ENCODE measurements around the gene ANKRD23.

The ANKRD23 gene

DNA sequence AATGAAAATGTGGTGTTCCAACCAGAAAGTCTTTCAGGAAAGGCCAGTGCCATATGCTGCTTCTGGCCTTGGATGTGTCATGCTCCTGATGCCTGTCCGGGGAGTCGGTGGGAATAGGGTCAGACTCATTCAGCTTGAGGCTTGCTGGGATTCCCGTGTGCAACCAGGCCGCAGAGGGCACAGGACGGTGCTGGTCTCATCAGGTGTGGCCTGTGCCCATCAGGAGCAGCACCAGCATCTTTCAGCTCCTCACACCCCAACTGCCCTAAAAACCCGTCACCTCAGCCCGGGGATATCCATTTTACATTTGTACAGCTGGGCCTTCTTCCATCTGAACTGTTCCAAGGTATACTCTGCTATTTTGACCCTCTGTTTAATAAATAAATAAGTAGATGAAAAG, 41.1 kb downstream of the ANKRD23 start:
- no peak overlapping the region for H3K4me3 ChIP-seq (ENCODE audit: low read depth, low read length)
- no peak for DNase-seq (ENCODE audit: low read depth)
- TF ChIP-seq POLR2A (IDR thresholded peaks at IDR 0.05; ENCODE audit: extremely low read depth, insufficient read length) (no peak), MYC (IDR thresholded peaks at IDR 0.05; ENCODE audit: low read depth, low read length) (no peak), MAX (IDR thresholded peaks at IDR 0.05; ENCODE audit: low read depth, low read length) (no peak)
- TF ChIP-seq, protein P1, sequence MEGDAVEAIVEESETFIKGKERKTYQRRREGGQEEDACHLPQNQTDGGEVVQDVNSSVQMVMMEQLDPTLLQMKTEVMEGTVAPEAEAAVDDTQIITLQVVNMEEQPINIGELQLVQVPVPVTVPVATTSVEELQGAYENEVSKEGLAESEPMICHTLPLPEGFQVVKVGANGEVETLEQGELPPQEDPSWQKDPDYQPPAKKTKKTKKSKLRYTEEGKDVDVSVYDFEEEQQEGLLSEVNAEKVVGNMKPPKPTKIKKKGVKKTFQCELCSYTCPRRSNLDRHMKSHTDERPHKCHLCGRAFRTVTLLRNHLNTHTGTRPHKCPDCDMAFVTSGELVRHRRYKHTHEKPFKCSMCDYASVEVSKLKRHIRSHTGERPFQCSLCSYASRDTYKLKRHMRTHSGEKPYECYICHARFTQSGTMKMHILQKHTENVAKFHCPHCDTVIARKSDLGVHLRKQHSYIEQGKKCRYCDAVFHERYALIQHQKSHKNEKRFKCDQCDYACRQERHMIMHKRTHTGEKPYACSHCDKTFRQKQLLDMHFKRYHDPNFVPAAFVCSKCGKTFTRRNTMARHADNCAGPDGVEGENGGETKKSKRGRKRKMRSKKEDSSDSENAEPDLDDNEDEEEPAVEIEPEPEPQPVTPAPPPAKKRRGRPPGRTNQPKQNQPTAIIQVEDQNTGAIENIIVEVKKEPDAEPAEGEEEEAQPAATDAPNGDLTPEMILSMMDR (IDR thresholded peaks at IDR 0.05; ENCODE audit: low read depth, low read length), result no peak

DNA sequence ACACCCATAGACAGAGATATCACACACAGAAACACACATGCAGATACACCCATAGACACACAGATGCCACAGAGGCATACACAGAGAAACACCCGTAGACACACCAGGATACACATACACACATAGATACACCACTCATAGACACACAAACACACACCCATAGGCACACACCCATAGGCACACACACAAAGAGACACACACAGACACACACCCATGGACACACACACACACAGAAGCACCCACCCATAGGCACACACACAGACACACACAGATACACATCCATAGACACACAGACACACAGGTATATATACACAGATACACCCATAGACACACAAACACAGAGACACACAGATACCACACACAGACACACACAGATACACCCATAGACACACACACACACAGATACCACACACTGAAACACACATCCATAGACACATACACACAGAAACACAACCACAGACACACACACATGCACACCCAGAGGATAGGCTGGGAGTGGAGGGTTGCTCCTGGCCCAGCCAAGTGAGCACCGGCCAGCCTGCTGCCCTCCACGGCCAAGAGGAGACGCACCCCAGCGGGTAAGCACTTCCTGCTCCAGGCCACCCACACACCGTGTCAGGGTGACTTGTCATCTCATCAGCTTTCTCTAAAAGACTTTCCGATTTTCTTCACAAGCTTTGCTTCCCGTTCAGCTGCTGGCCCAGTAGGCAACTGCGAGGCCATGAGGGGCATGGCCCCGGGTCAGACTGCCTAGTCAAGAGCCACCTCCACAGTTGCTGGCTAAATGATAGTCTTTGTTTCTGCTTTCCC, 41.8 kb downstream of the ANKRD23 start:
- TF ChIP-seq MAX (IDR thresholded peaks at IDR 0.05; ENCODE audit: low read depth, low read length), result no peak
- TF ChIP-seq POLR2A (IDR thresholded peaks at IDR 0.05; ENCODE audit: extremely low read depth, insufficient read length), result no peak
- no peak for TF ChIP-seq MYC (IDR thresholded peaks at IDR 0.05; ENCODE audit: low read depth, low read length)
- TF ChIP-seq, protein P1 (IDR thresholded peaks at IDR 0.05; ENCODE audit: low read depth, low read length), result no peak
- DNase-seq (ENCODE audit: low read depth), result no peak
- H3K4me3 ChIP-seq (ENCODE audit: low read depth, low read length), result no peak overlapping the region

GRCh38 chr2:96801005-96801785, 42.6 kb downstream of the ANKRD23 start:
- DNase-seq (ENCODE audit: low read depth), result peak; percentile 58
- TF ChIP-seq POLR2A (IDR thresholded peaks at IDR 0.05; ENCODE audit: extremely low read depth, insufficient read length) (no peak), MYC (IDR thresholded peaks at IDR 0.05; ENCODE audit: low read depth, low read length) (no peak), MAX (IDR thresholded peaks at IDR 0.05; ENCODE audit: low read depth, low read length) (peak; percentile 30; the same call in 1 of the 2 replicates)
- TF ChIP-seq, protein P1 (IDR thresholded peaks at IDR 0.05; ENCODE audit: low read depth, low read length), result peak; percentile 85
- no peak overlapping the region for H3K4me3 ChIP-seq (ENCODE audit: low read depth, low read length)

DNA sequence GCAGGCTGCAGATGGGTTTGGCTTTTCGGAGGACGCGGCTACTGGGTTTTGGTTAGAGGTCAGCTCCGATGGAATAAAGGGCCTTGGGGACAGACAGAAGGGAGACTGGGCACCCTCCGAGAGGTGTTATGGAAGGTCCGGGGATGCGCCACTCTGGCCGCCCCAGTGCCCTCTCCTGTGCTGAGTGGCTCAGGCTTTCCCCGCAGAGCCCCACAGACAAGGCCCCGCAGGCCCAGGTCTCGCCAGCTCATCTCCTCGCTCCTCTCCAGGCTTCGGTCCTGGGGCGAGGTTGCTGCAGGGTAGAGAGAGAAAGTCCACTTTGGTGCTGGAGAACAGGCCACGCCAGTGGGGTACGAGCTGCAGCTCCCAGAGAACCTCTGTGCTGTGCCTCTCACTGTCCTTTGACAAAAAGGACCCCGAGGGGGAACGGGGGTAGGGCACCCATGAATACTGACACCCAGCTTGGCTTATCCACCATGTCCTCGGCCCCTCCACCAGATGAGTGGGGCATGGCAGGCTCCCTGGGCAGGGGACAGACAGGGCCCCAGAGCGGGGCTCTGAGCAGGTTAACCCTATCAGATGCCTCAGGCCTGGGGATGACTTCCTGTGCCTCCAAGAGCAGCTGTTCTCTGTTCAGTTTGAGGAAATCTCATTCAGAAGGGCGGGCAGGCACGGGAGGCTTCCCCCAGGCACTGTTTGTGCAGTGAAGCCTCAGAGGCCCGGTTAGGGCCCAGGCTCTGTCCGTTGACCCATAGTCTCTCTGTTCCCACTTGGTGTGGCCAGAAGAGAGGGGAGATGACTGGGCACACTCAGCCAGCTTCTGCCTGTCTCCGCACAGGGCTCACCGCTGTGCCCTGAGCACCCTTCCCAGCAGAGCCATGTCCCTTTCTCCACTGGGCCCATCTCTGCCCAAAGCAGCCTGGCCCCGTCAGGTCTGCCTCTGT, 43.5 kb downstream of the ANKRD23 start:
- no peak for DNase-seq (ENCODE audit: low read depth)
- TF ChIP-seq, protein P1 (IDR thresholded peaks at IDR 0.05; ENCODE audit: low read depth, low read length), result no peak
- TF ChIP-seq MAX (IDR thresholded peaks at IDR 0.05; ENCODE audit: low read depth, low read length) (no peak), MYC (IDR thresholded peaks at IDR 0.05; ENCODE audit: low read depth, low read length) (no peak), POLR2A (IDR thresholded peaks at IDR 0.05; ENCODE audit: extremely low read depth, insufficient read length) (no peak)
- H3K4me3 ChIP-seq (ENCODE audit: low read depth, low read length), result no peak overlapping the region

DNA sequence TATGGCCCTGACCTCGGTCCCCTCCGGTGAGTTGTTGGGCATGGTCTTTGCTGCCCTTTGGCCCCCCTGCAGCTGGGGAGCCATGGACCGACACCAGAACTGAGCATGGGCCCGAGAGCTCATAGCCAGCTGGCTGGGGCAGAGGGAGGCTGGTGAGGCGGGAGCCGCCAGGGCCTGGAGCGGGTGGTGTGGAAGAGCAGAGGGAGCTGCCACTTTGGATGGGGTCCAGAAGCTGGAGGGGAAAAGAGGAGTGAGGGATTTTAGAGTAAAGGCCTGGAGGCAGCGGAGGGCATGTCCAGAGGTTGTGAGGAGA, 44.2 kb downstream of the ANKRD23 start:
- H3K4me3 ChIP-seq (ENCODE audit: low read depth, low read length), result no peak overlapping the region
- no peak for TF ChIP-seq POLR2A (IDR thresholded peaks at IDR 0.05; ENCODE audit: extremely low read depth, insufficient read length)
- TF ChIP-seq MAX (IDR thresholded peaks at IDR 0.05; ENCODE audit: low read depth, low read length), result no peak
- TF ChIP-seq, protein P1 (IDR thresholded peaks at IDR 0.05; ENCODE audit: low read depth, low read length), result no peak
- TF ChIP-seq MYC (IDR thresholded peaks at IDR 0.05; ENCODE audit: low read depth, low read length), result no peak
- DNase-seq (ENCODE audit: low read depth), result no peak
